ENCODE data around the gene RINT1. TPM values are rescaled to one million over a fixed set of nuclear protein-coding genes. Genes with fewer than 3 reads are reported as not detected.

Gene RINT1
- polyA plus RNA-seq, 1 donor (not counting 4 experiments of a cell fraction or from before 2014, with no cell fraction given) = 23.6 TPM

GRCh38 chr7:105583061-105583460 lies 51.1 kb downstream of the RINT1 start:
- H3K9me1 ChIP-seq (ENCODE audit: control insufficient read depth, extremely low read depth, insufficient read depth, low read length) = no peaks in the 10 kb centered on the region
- no peaks in the 10 kb centered on the region for H3K9me3 ChIP-seq (ENCODE audit: control insufficient read depth, low read depth, low read length)
- TF ChIP-seq EZH2 (IDR thresholded peaks at IDR 0.05; ENCODE audit: low read length) (no peak), CTCF (optimal IDR thresholded peaks at IDR 0.05 in 1 of 3, IDR thresholded peaks at IDR 0.05 in 1 of 3, conservative IDR thresholded peaks at IDR 0.05 in 1 of 3; ENCODE audit: extremely low read depth in 1 of 3, insufficient read depth in 2 of 3, low read length in 3 of 3) (no peak)
- H2AFZ ChIP-seq (ENCODE audit: control insufficient read depth, low read length) = no peak overlapping the region
- no peak for DNase-seq (ENCODE audit: low read depth, low spot score)
- no peak overlapping the region for H3K4me3 ChIP-seq (ENCODE audit: control insufficient read depth in 2 of 3, extremely low read depth in 1 of 3, insufficient read depth in 2 of 3, low read depth in 1 of 3, low read length in 3 of 3)
- no peaks in the 10 kb centered on the region for H3K27me3 ChIP-seq (ENCODE audit: control insufficient read depth, extremely low read depth, insufficient read depth, low read length)
- no peaks in the 10 kb centered on the region for H3K79me2 ChIP-seq (ENCODE audit: control insufficient read depth, insufficient read depth, low read length)
- no peak for FAIRE-seq
- no peak overlapping the region for H3K9ac ChIP-seq (ENCODE audit: control insufficient read depth, extremely low read depth, insufficient read depth, low read length)
- H3K27ac ChIP-seq (ENCODE audit: control insufficient read depth, insufficient read depth, low read length) = no peak overlapping the region
- no peaks in the 10 kb centered on the region for H4K20me1 ChIP-seq (ENCODE audit: control insufficient read depth, extremely low read depth, insufficient read depth, low read length)
- dilution Hi-C loops (cut with MboI; ENCODE audit: extremely low pct_ligation_motif_present, low sequenced_read_pairs) = no loop called here
- peaks cover 2% of the 10 kb centered on the region for H3K4me1 ChIP-seq (ENCODE audit: control insufficient read depth, extremely low read depth, insufficient read depth, low read length)
- H3K4me2 ChIP-seq (ENCODE audit: control insufficient read depth, extremely low read depth, insufficient read depth, low read depth, low read length) = no peak overlapping the region
- no peaks in the 10 kb centered on the region for H3K36me3 ChIP-seq (ENCODE audit: control insufficient read depth in 2 of 2, extremely low read depth in 1 of 2, insufficient read depth in 2 of 2, low read length in 2 of 2)

- H3K27me3 ChIP-seq (ENCODE audit: control insufficient read depth, extremely low read depth, insufficient read depth, low read length) = no peaks in the 10 kb centered on the region
- no peak overlapping the region for H2AFZ ChIP-seq (ENCODE audit: control insufficient read depth, low read length)
- no peak overlapping the region for H3K27ac ChIP-seq (ENCODE audit: control insufficient read depth, insufficient read depth, low read length)
- FAIRE-seq = no peak
- dilution Hi-C loops (cut with MboI; ENCODE audit: extremely low pct_ligation_motif_present, low sequenced_read_pairs) = no loop called here
- H3K79me2 ChIP-seq (ENCODE audit: control insufficient read depth, insufficient read depth, low read length) = no peaks in the 10 kb centered on the region
- peaks cover 2% of the 10 kb centered on the region for H3K4me1 ChIP-seq (ENCODE audit: control insufficient read depth, extremely low read depth, insufficient read depth, low read length)
- H3K9ac ChIP-seq (ENCODE audit: control insufficient read depth, extremely low read depth, insufficient read depth, low read length) = no peak overlapping the region
- no peaks in the 10 kb centered on the region for H3K36me3 ChIP-seq (ENCODE audit: control insufficient read depth in 2 of 2, extremely low read depth in 1 of 2, insufficient read depth in 2 of 2, low read length in 2 of 2)
- no peak overlapping the region for H3K4me3 ChIP-seq (ENCODE audit: control insufficient read depth in 2 of 3, extremely low read depth in 1 of 3, insufficient read depth in 2 of 3, low read depth in 1 of 3, low read length in 3 of 3)
- no peak overlapping the region for H3K4me2 ChIP-seq (ENCODE audit: control insufficient read depth, extremely low read depth, insufficient read depth, low read depth, low read length)
- DNase-seq (ENCODE audit: low read depth, low spot score) = no peak
- no peaks in the 10 kb centered on the region for H3K9me3 ChIP-seq (ENCODE audit: control insufficient read depth, low read depth, low read length)
- no peaks in the 10 kb centered on the region for H4K20me1 ChIP-seq (ENCODE audit: control insufficient read depth, extremely low read depth, insufficient read depth, low read length)
- no peaks in the 10 kb centered on the region for H3K9me1 ChIP-seq (ENCODE audit: control insufficient read depth, extremely low read depth, insufficient read depth, low read length)
- TF ChIP-seq EZH2 (IDR thresholded peaks at IDR 0.05; ENCODE audit: low read length) (no peak), CTCF (optimal IDR thresholded peaks at IDR 0.05 in 1 of 3, IDR thresholded peaks at IDR 0.05 in 1 of 3, conservative IDR thresholded peaks at IDR 0.05 in 1 of 3; ENCODE audit: extremely low read depth in 1 of 3, insufficient read depth in 2 of 3, low read length in 3 of 3) (no peak)
Measured at GRCh38 chr7:105584165-105584564, 52.2 kb downstream of the RINT1 start.

All from keratinocyte (primary cell).